GM19468 (cell line): ENCODE results near the gene SLCO2A1.

Experiments used
- ATAC-seq: cut with Tn5 transposase; IDR thresholded peaks from one replicate; pipeline ENCODE4 v1.9.1; 2021; ENCODE audit warnings: mild to moderate bottlenecking, moderate library complexity, moderate number of reproducible peaks; ENCODE audit not compliant: unreplicated experiment; ENCODE audit errors: extremely low read depth

The SLCO2A1 gene

GRCh38 chr3:134061401-134061800, 31.7 kb upstream of the SLCO2A1 start:
- ATAC-seq, result no peak

GRCh38 chr3:134060561-134061385, 31.0 kb upstream of the SLCO2A1 start:
- no peak for ATAC-seq

GRCh38 chr3:134059671-134060560, 30.2 kb upstream of the SLCO2A1 start:
- no peak for ATAC-seq

GRCh38 chr3:134059035-134059601, 29.4 kb upstream of the SLCO2A1 start:
- ATAC-seq, result no peak

- ATAC-seq, result no peak
Measured at GRCh38 chr3:134057654-134058110, 28.0 kb upstream of the SLCO2A1 start.

- no peak for ATAC-seq
Measured at GRCh38 chr3:134057006-134057653, 27.4 kb upstream of the SLCO2A1 start.

- no peak for ATAC-seq
Measured at GRCh38 chr3:134056464-134056891, 26.8 kb upstream of the SLCO2A1 start.

GRCh38 chr3:134055661-134056060, 25.9 kb upstream of the SLCO2A1 start:
- no peak for ATAC-seq

- ATAC-seq, result no peak
Measured at GRCh38 chr3:134054881-134055280, 25.2 kb upstream of the SLCO2A1 start.

GRCh38 chr3:134054231-134054630, 24.5 kb upstream of the SLCO2A1 start:
- ATAC-seq, result no peak

GRCh38 chr3:134052370-134052769, 22.6 kb upstream of the SLCO2A1 start:
- ATAC-seq, result no peak

- no peak for ATAC-seq
Measured at GRCh38 chr3:134049676-134050075, 20.0 kb upstream of the SLCO2A1 start.

GRCh38 chr3:134048278-134048996, 18.7 kb upstream of the SLCO2A1 start:
- no peak for ATAC-seq

GRCh38 chr3:134044459-134044858, 14.7 kb upstream of the SLCO2A1 start:
- no peak for ATAC-seq

GRCh38 chr3:134040066-134040465, 10.3 kb upstream of the SLCO2A1 start:
- ATAC-seq, result no peak

GRCh38 chr3:134039161-134039862, 9.6 kb upstream of the SLCO2A1 start:
- no peak for ATAC-seq

- no peak for ATAC-seq
Measured at GRCh38 chr3:134038716-134039115, 9.0 kb upstream of the SLCO2A1 start.

GRCh38 chr3:134038071-134038491, 8.4 kb upstream of the SLCO2A1 start:
- ATAC-seq, result no peak

GRCh38 chr3:134037168-134037567, 7.4 kb upstream of the SLCO2A1 start:
- ATAC-seq, result no peak
